ENCODE measurements around the gene ZNF148. TPM values are rescaled to one million over a fixed set of nuclear protein-coding genes. Genes with fewer than 3 reads are reported as not detected.
A peak's percentile ranks its signal among the peaks of the same experiment; 100 is the strongest.

The ZNF148 gene
- total RNA-seq, 1 donor from 2014 or later = 38.3 TPM

DNA sequence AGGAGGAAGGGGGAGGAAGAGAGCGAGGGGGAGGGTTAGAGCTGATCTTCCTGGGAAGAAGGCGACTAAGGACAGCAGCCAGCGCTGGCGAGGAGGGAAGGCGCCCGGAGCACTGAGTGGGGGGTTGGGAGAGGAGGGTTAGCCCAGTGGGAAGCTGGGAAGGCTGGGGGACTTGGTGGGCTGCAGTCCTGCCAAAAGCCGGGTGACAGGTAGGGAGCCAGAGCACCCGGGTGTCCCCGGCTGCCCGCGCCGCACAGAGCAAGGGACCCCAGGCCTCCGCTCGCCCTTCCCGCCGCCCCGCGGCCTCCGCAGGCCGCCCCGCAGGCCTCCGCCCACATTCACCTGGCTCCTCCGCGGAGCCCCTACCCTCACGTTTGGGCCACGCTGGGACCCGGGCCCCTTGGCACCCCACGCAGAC, 163.0 kb downstream of the ZNF148 start:
- Mint-ChIP-seq H3K4me1 (peaks cover 13% of the 10 kb centered on the region), H3K9me3 (no peaks in the 10 kb centered on the region), H3K36me3 (ENCODE audit: low read depth) (no peaks in the 10 kb centered on the region), H3K4me3 (peak overlapping the region; percentile 68), H3K27me3 (ENCODE audit: low read depth) (peaks cover 53% of the 10 kb centered on the region), H3K27ac (ENCODE audit: unreplicated experiment) (no peak overlapping the region)
- peak; percentile 21 for DNase-seq (ENCODE audit: low read depth, low spot score)
- TF ChIP-seq, protein P1, sequence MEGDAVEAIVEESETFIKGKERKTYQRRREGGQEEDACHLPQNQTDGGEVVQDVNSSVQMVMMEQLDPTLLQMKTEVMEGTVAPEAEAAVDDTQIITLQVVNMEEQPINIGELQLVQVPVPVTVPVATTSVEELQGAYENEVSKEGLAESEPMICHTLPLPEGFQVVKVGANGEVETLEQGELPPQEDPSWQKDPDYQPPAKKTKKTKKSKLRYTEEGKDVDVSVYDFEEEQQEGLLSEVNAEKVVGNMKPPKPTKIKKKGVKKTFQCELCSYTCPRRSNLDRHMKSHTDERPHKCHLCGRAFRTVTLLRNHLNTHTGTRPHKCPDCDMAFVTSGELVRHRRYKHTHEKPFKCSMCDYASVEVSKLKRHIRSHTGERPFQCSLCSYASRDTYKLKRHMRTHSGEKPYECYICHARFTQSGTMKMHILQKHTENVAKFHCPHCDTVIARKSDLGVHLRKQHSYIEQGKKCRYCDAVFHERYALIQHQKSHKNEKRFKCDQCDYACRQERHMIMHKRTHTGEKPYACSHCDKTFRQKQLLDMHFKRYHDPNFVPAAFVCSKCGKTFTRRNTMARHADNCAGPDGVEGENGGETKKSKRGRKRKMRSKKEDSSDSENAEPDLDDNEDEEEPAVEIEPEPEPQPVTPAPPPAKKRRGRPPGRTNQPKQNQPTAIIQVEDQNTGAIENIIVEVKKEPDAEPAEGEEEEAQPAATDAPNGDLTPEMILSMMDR (conservative IDR thresholded peaks at IDR 0.05) = no peak

GRCh38 chr3:125211523-125212090, 163.5 kb downstream of the ZNF148 start:
- no peaks in the 10 kb centered on the region for H3K36me3 Mint-ChIP-seq (ENCODE audit: low read depth)
- peak overlapping the region; percentile 68 for H3K4me3 Mint-ChIP-seq
- H3K27me3 Mint-ChIP-seq (ENCODE audit: low read depth) = peaks cover 53% of the 10 kb centered on the region
- DNase-seq (ENCODE audit: low read depth, low spot score) = no peak
- TF ChIP-seq, protein P1 (conservative IDR thresholded peaks at IDR 0.05) = no peak
- no peak overlapping the region for H3K27ac Mint-ChIP-seq (ENCODE audit: unreplicated experiment)
- no peaks in the 10 kb centered on the region for H3K9me3 Mint-ChIP-seq
- peaks cover 13% of the 10 kb centered on the region for H3K4me1 Mint-ChIP-seq

GRCh38 chr3:125207949-125208568, 167.1 kb downstream of the ZNF148 start:
- H3K4me3 Mint-ChIP-seq = no peak overlapping the region
- peaks cover 31% of the 10 kb centered on the region for H3K27me3 Mint-ChIP-seq (ENCODE audit: low read depth)
- TF ChIP-seq, protein P1 (conservative IDR thresholded peaks at IDR 0.05) = no peak
- H3K9me3 Mint-ChIP-seq = no peaks in the 10 kb centered on the region
- peaks cover 4% of the 10 kb centered on the region for H3K4me1 Mint-ChIP-seq
- no peaks in the 10 kb centered on the region for H3K36me3 Mint-ChIP-seq (ENCODE audit: low read depth)
- H3K27ac Mint-ChIP-seq (ENCODE audit: unreplicated experiment) = no peak overlapping the region
- no peak for DNase-seq (ENCODE audit: low read depth, low spot score)

- H3K9me3 Mint-ChIP-seq = peaks cover under 1% of the 10 kb centered on the region
- DNase-seq (ENCODE audit: low read depth, low spot score) = no peak
- H3K4me3 Mint-ChIP-seq = no peak overlapping the region
- TF ChIP-seq, protein P1 (conservative IDR thresholded peaks at IDR 0.05) = no peak
- peaks cover under 1% of the 10 kb centered on the region for H3K36me3 Mint-ChIP-seq (ENCODE audit: low read depth)
- peaks cover 28% of the 10 kb centered on the region for H3K27me3 Mint-ChIP-seq (ENCODE audit: low read depth)
- H3K27ac Mint-ChIP-seq (ENCODE audit: unreplicated experiment) = no peak overlapping the region
- H3K4me1 Mint-ChIP-seq = peaks cover 4% of the 10 kb centered on the region
These were observed 167.6 kb downstream of the ZNF148 start for GRCh38 chr3:125207507-125207906.

- peaks cover 4% of the 10 kb centered on the region for H3K36me3 Mint-ChIP-seq (ENCODE audit: low read depth)
- no peak overlapping the region for H3K4me3 Mint-ChIP-seq
- H3K9me3 Mint-ChIP-seq = peaks cover 5% of the 10 kb centered on the region
These were observed 168.2 kb downstream of the ZNF148 start for GRCh38 chr3:125206934-125207333.

More at GRCh38 chr3:125206934-125207333, 168.2 kb downstream of the ZNF148 start:
- no peak overlapping the region for H3K27ac Mint-ChIP-seq (ENCODE audit: unreplicated experiment)
- peaks cover 25% of the 10 kb centered on the region for H3K27me3 Mint-ChIP-seq (ENCODE audit: low read depth)
- TF ChIP-seq, protein P1 (conservative IDR thresholded peaks at IDR 0.05) = no peak
- no peak for DNase-seq (ENCODE audit: low read depth, low spot score)
- peaks cover 4% of the 10 kb centered on the region for H3K4me1 Mint-ChIP-seq

All from neural crest cell (in vitro differentiated cells).